ENCODE measurements around the gene CNTNAP2. TPM values are rescaled to one million over a fixed set of nuclear protein-coding genes. Genes with fewer than 3 reads are reported as not detected.

Gene CNTNAP2
- total and polyA plus RNA-seq, 2 of the 13 experiments (the other 11 are each of a cell fraction or from before 2014, with no cell fraction given) = 0.40 to 0.42 TPM

GRCh38 chr7:147078312-147078711 is 961.7 kb downstream of the CNTNAP2 start:
- DNase-seq (ENCODE audit: low spot score) (no peak), ATAC-seq (no peak), FAIRE-seq (no peak)
- Histone ChIP-seq H4K20me1 (ENCODE audit: insufficient read depth, low read length) (no peaks in the 10 kb centered on the region), H3K79me2 (ENCODE audit: insufficient read depth, low read length) (no peaks in the 10 kb centered on the region), H2AFZ (ENCODE audit: low read length) (no peak overlapping the region), H3K9ac (ENCODE audit: insufficient read depth, low read depth, low read length) (no peak overlapping the region), H3K27ac (ENCODE audit: extremely low read length, insufficient read depth, low read length) (no peak overlapping the region), H3K4me2 (ENCODE audit: low read depth, low read length) (no peak overlapping the region), H3K9me3 (ENCODE audit: low read length) (peaks cover 28% of the 10 kb centered on the region), H3K36me3 (replicated peaks in 1 of 2; ENCODE audit: control insufficient read depth in 1 of 2, insufficient read depth in 2 of 2, low read length in 2 of 2) (no peaks in the 10 kb centered on the region), H3K4me1 (ENCODE audit: insufficient read depth, low read length) (no peaks in the 10 kb centered on the region), H3K27me3 (ENCODE audit: control insufficient read depth in 1 of 2, insufficient read depth in 2 of 2, low read length in 2 of 2) (no peaks in the 10 kb centered on the region), H3K4me3 (replicated peaks in 1 of 3; ENCODE audit: insufficient read depth in 1 of 3, low read depth in 2 of 3, low read length in 3 of 3) (no peak overlapping the region)
- ChIA-PET CTCF (ENCODE audit: low intra/inter-chr PET ratio, low total read pairs) (no interaction called here), POLR2A (no interaction called here)
- in situ Hi-C loops (cut with HindIII; ENCODE audit: extremely low pct_ligation_motif_present, low pct_unique_long_range_greater_than_20kb) (no loop called here), intact Hi-C loops (cut with micrococcal nuclease; ENCODE audit: unreplicated experiment) (no loop called here)
- no TSS peak for BruUV-seq (replicated peaks)
- TF ChIP-seq SIN3A (IDR thresholded peaks at IDR 0.05; ENCODE audit: borderline replicate concordance, low read depth, low read length) (no peak), KMT2B (CRISPR knock-in tag; IDR thresholded peaks at IDR 0.05) (no peak), ZNF629 (CRISPR knock-in tag; conservative IDR thresholded peaks at IDR 0.05) (no peak), KDM6A (CRISPR knock-in tag; IDR thresholded peaks at IDR 0.05; ENCODE audit: low read depth) (no peak), GABPA (IDR thresholded peaks at IDR 0.05; ENCODE audit: low read depth, low read length) (no peak), GABPA (CRISPR knock-in tag; IDR thresholded peaks at IDR 0.05; ENCODE audit: low read depth) (no peak)
- WGBS (ENCODE audit: low lambda C conversion rate) = 1% methylated on average over 3 of the region's 3 CpGs

- intact Hi-C loops (cut with micrococcal nuclease; ENCODE audit: unreplicated experiment) (no loop called here), in situ Hi-C loops (cut with HindIII; ENCODE audit: extremely low pct_ligation_motif_present, low pct_unique_long_range_greater_than_20kb) (no loop called here)
- FAIRE-seq = no peak
- Histone ChIP-seq H3K27ac (ENCODE audit: extremely low read length, insufficient read depth, low read length) (no peak overlapping the region), H3K9me3 (ENCODE audit: low read length) (peaks cover 20% of the 10 kb centered on the region), H3K4me3 (replicated peaks in 1 of 3; ENCODE audit: insufficient read depth in 1 of 3, low read depth in 2 of 3, low read length in 3 of 3) (no peak overlapping the region), H4K20me1 (ENCODE audit: insufficient read depth, low read length) (no peaks in the 10 kb centered on the region), H3K9ac (ENCODE audit: insufficient read depth, low read depth, low read length) (no peak overlapping the region), H3K4me1 (ENCODE audit: insufficient read depth, low read length) (no peaks in the 10 kb centered on the region), H3K27me3 (ENCODE audit: control insufficient read depth in 1 of 2, insufficient read depth in 2 of 2, low read length in 2 of 2) (no peaks in the 10 kb centered on the region), H2AFZ (ENCODE audit: low read length) (no peak overlapping the region), H3K4me2 (ENCODE audit: low read depth, low read length) (no peak overlapping the region), H3K36me3 (replicated peaks in 1 of 2; ENCODE audit: control insufficient read depth in 1 of 2, insufficient read depth in 2 of 2, low read length in 2 of 2) (no peaks in the 10 kb centered on the region), H3K79me2 (ENCODE audit: insufficient read depth, low read length) (no peaks in the 10 kb centered on the region)
- ChIA-PET CTCF (ENCODE audit: low intra/inter-chr PET ratio, low total read pairs) (no interaction called here), POLR2A (no interaction called here)
- ATAC-seq = no peak
- 23% methylated on average over 5 of the region's 5 CpGs for WGBS (ENCODE audit: low lambda C conversion rate)
- no TSS peak for BruUV-seq (replicated peaks)
- no peak for DNase-seq (ENCODE audit: low spot score)
- TF ChIP-seq TFAP4 (IDR thresholded peaks at IDR 0.05; ENCODE audit: borderline replicate concordance, low read depth) = no peak
- no peak for TF ChIP-seq TRIM24 (CRISPR knock-in tag; IDR thresholded peaks at IDR 0.05)
- no peak for TF ChIP-seq DDIT3 (CRISPR knock-in tag; IDR thresholded peaks at IDR 0.05)
- no peak for TF ChIP-seq TARDBP (CRISPR knock-in tag; IDR thresholded peaks at IDR 0.05)
- no peak for TF ChIP-seq ZFP82 (CRISPR knock-in tag; IDR thresholded peaks at IDR 0.05; ENCODE audit: borderline replicate concordance)
- no peak for TF ChIP-seq RXRB (CRISPR knock-in tag; IDR thresholded peaks at IDR 0.05; ENCODE audit: borderline replicate concordance)
- TF ChIP-seq DR1 (CRISPR knock-in tag; IDR thresholded peaks at IDR 0.05) = no peak
- no peak for TF ChIP-seq ZSCAN9 (CRISPR knock-in tag; IDR thresholded peaks at IDR 0.05; ENCODE audit: borderline replicate concordance)
- no peak for TF ChIP-seq ZBTB4 (CRISPR knock-in tag; IDR thresholded peaks at IDR 0.05; ENCODE audit: borderline replicate concordance)
- no peak for TF ChIP-seq CEBPB (IDR thresholded peaks at IDR 0.05; ENCODE audit: borderline replicate concordance, low read depth, low read length)
Measured at GRCh38 chr7:147079083-147079482, 962.5 kb downstream of the CNTNAP2 start.
